Measurements from ENCODE around the gene DYRK1B.

DNA sequence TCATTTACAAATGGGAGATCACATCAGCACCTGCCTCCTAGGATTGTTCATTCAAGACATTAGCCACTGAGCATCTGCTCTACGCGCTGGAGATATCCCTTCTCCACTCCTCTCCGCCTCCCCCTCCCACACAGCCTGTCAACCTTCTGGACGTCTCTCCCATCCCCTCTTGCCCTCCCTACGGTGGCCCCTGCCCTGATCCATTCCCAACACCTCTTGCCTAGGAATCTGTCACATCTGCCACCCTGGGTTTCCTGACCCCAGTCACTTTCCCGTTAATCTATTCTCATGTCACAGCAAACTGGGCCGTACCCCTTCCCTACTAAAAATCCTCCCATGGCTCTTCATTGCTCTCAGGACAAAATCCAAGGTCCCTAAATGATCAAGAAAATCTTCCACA, 10.3 kb downstream of the DYRK1B start:
- TF ChIP-seq EP300 (conservative IDR thresholded peaks at IDR 0.05; ENCODE audit: poor library complexity, severe bottlenecking) = no peak
- no peak for TF ChIP-seq CTCF (IDR thresholded peaks at IDR 0.05; ENCODE audit: poor library complexity, severe bottlenecking)
- no peak for TF ChIP-seq TAF1 (IDR thresholded peaks at IDR 0.05; ENCODE audit: low read depth)
- no peak for TF ChIP-seq POLR2AphosphoS5 (IDR thresholded peaks at IDR 0.05)
- no peak for TF ChIP-seq EZH2 (IDR thresholded peaks at IDR 0.05; ENCODE audit: borderline replicate concordance, insufficient read depth, low read length, poor library complexity, severe bottlenecking)
- TF ChIP-seq MXI1 (conservative IDR thresholded peaks at IDR 0.05; ENCODE audit: poor library complexity, severe bottlenecking) = no peak
- no peak for TF ChIP-seq RAD21 (conservative IDR thresholded peaks at IDR 0.05)
- no peak for TF ChIP-seq SMC3 (conservative IDR thresholded peaks at IDR 0.05; ENCODE audit: poor library complexity)
- no peak for TF ChIP-seq REST (IDR thresholded peaks at IDR 0.05; ENCODE audit: borderline replicate concordance)
